Measurements from ENCODE around the gene LSM6. TPM values are rescaled to one million over a fixed set of nuclear protein-coding genes. Genes with fewer than 3 reads are reported as not detected.

Gene LSM6
- total RNA-seq, 1 donor from 2014 or later: 56.2 TPM

GRCh38 chr4:146193628-146194027 is 18.1 kb downstream of the LSM6 start:
- H3K27ac Mint-ChIP-seq (ENCODE audit: unreplicated experiment): no peak overlapping the region
- no peak for TF ChIP-seq CTCF (conservative IDR thresholded peaks at IDR 0.05)
- H3K4me1 Mint-ChIP-seq: no peaks in the 10 kb centered on the region
- peaks cover 15% of the 10 kb centered on the region for H3K36me3 Mint-ChIP-seq (ENCODE audit: low read depth)
- no peak overlapping the region for H3K4me3 Mint-ChIP-seq
- no peaks in the 10 kb centered on the region for H3K27me3 Mint-ChIP-seq (ENCODE audit: low read depth)
- DNase-seq (ENCODE audit: low read depth, low spot score): no peak
- peaks cover 2% of the 10 kb centered on the region for H3K9me3 Mint-ChIP-seq

- peaks cover 17% of the 10 kb centered on the region for H3K36me3 Mint-ChIP-seq (ENCODE audit: low read depth)
- no peak for DNase-seq (ENCODE audit: low read depth, low spot score)
- no peak for TF ChIP-seq CTCF (conservative IDR thresholded peaks at IDR 0.05)
- no peaks in the 10 kb centered on the region for H3K27me3 Mint-ChIP-seq (ENCODE audit: low read depth)
- peaks cover 5% of the 10 kb centered on the region for H3K9me3 Mint-ChIP-seq
- no peaks in the 10 kb centered on the region for H3K4me1 Mint-ChIP-seq
- no peak overlapping the region for H3K27ac Mint-ChIP-seq (ENCODE audit: unreplicated experiment)
- H3K4me3 Mint-ChIP-seq: no peak overlapping the region
Observed at GRCh38 chr4:146194212-146194611, 18.7 kb downstream of the LSM6 start.

- Mint-ChIP-seq H3K27me3 (ENCODE audit: low read depth) (no peaks in the 10 kb centered on the region), H3K4me1 (no peaks in the 10 kb centered on the region), H3K9me3 (peaks cover 8% of the 10 kb centered on the region), H3K4me3 (no peak overlapping the region), H3K36me3 (ENCODE audit: low read depth) (peaks cover 9% of the 10 kb centered on the region), H3K27ac (ENCODE audit: unreplicated experiment) (no peak overlapping the region)
- no peak for DNase-seq (ENCODE audit: low read depth, low spot score)
- TF ChIP-seq CTCF (conservative IDR thresholded peaks at IDR 0.05): no peak
Observed at GRCh38 chr4:146202665-146203064, 27.1 kb downstream of the LSM6 start.

GRCh38 chr4:146207410-146207809 is 31.9 kb downstream of the LSM6 start:
- Mint-ChIP-seq H3K4me1 (no peaks in the 10 kb centered on the region), H3K27me3 (ENCODE audit: low read depth) (no peaks in the 10 kb centered on the region), H3K9me3 (peaks cover 2% of the 10 kb centered on the region), H3K27ac (ENCODE audit: unreplicated experiment) (no peak overlapping the region), H3K4me3 (no peak overlapping the region), H3K36me3 (ENCODE audit: low read depth) (peaks cover 7% of the 10 kb centered on the region)
- TF ChIP-seq CTCF (conservative IDR thresholded peaks at IDR 0.05): no peak
- DNase-seq (ENCODE audit: low read depth, low spot score): no peak

- DNase-seq (ENCODE audit: low read depth, low spot score): no peak
- Mint-ChIP-seq H3K9me3 (no peaks in the 10 kb centered on the region), H3K27ac (ENCODE audit: unreplicated experiment) (no peak overlapping the region), H3K4me1 (no peaks in the 10 kb centered on the region), H3K27me3 (ENCODE audit: low read depth) (no peaks in the 10 kb centered on the region), H3K4me3 (no peak overlapping the region), H3K36me3 (ENCODE audit: low read depth) (no peaks in the 10 kb centered on the region)
- TF ChIP-seq CTCF (conservative IDR thresholded peaks at IDR 0.05): no peak
Observed at GRCh38 chr4:146210890-146211289, 35.4 kb downstream of the LSM6 start.

- TF ChIP-seq CTCF (conservative IDR thresholded peaks at IDR 0.05): no peak
- Mint-ChIP-seq H3K36me3 (ENCODE audit: low read depth) (no peaks in the 10 kb centered on the region), H3K9me3 (no peaks in the 10 kb centered on the region), H3K4me3 (no peak overlapping the region), H3K27me3 (ENCODE audit: low read depth) (no peaks in the 10 kb centered on the region), H3K4me1 (no peaks in the 10 kb centered on the region), H3K27ac (ENCODE audit: unreplicated experiment) (no peak overlapping the region)
- no peak for DNase-seq (ENCODE audit: low read depth, low spot score)
Observed at GRCh38 chr4:146211440-146211839, 35.9 kb downstream of the LSM6 start.
